Fibroblast of skin of left biceps (primary cell): ENCODE measurements around the gene MT3.

Experiments
- DNase-seq, 2 experiments: peaks; one replicate each; pipeline ENCODE4 v3.0.0-alpha.2; 2013; ENCODE audit warnings: low read depth in 2 of 2

Gene MT3

DNA sequence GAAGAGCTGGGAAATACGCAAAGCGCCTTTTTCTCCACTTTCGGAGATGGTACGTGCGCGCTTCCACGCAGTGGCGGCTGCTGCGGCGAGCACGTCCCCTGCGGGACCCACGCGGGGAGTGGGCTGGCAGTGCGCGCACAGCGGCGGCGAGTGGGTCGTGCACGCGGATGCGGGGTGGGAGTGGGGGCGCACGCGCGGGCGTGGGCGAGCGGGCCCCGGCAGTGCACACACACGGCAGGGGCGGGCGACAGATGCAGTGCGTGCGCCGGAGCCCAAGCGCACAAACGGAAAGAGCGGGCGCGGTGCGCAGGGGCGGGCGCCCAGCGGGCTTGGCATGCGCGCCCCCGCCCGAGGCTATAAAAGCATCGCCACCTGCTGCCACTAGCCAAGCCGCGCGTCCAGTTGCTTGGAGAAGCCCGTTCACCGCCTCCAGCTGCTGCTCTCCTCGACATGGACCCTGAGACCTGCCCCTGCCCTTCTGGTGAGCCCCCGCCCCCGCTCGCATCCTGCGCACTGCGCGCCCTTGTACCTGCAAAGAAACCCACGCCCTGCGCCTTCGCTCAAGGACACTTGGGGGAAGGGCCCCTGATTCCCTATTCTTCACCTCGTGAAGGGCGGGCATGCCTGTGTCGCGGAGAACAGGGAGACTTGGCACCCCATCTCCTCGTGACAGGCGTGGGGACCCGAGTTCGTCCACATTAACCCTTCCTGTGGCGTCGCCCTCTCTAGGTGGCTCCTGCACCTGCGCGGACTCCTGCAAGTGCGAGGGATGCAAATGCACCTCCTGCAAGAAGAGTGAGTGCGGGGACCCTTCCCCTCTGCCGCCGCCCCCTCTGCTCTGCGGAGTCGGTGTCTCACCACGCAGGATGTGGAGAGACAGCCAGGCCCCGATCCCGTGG is at the start of gene MT3:
Gene MT3, plus strand, starts transcription at position 388 of the 899 bp plus-strand sequence. Its CDS starts 63 bp downstream, at position 451.
- DNase-seq = no peak

DNA sequence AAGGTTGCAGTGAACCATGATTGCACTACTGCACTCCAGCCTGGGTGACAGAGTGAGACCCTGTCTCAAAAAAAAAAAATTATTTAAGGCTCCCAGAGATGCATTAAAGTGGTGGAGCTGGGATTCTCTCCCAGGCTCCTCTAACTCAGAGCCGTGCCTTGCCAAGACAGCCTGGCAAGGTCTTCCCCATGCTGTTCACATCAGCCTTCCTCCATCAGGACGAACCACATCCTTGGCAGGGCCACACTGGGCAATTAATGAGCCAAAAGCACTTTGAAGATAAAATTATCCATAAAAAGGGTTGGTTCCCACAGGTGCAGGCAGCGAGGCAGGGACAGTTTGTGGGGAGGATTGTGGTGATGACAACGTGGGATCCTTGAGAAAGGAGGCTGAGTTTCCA is 49.7 kb upstream of the MT3 start:
- no peak for DNase-seq

DNA sequence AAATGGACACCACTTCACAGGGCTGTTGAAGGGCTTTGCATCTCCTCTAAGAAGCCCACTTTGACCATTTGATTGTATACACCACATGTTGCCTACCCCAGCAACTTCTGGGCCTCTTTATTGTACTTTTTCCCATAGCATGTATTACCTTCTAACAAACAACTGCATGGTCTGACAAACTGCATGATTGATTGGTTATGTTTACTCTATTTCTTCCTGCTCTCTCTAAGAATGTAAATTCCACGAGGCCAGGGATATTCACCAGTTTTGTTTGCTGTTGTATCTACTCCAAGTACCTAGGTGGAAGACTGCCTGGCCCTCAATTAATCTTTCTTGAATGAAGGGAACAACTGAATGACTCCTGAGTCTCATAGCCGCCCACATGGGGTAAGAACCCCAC is 47.3 kb upstream of the MT3 start:
- DNase-seq = no peak

DNA sequence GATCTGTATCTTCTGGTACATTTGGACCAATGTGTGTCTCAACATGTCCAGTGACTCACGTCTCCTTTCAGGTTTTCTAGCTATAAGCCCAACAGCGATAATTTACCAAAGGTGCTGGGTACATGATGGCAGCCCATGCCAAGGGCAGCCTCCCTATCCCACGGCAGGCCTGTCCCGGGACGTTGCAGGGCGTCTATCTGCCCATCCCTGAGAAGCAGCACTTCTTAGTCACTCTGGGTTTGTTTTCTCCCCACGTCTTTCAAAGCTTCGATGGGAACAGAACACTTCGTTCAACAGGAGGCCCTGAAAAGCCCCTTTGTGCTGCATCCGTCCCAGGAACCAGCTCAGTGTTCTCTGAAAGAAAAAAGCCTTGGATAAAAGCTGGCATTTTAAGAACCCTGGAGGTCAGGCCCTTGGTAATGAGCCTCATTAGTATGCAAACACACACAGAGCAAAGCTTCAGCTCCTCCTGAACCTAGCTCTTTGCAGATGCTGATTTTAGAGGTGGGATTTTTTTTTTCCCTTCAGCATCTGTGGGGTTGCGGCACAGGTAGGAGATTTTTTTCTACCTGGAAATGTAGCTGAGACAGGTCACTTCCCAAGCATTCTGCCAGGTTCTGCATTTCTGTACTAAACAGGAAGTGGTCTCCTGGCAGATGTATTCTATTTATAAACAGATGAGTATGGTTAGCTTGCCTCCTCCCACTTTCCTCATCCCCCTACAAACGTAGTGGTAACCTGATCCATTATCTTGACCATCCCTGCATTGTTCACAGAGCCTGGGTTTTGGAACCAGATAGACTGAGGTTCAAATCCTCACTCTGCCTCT is 42.0 kb upstream of the MT3 start:
- peak in 1 of 2 experiments; percentile 23 for DNase-seq

DNA sequence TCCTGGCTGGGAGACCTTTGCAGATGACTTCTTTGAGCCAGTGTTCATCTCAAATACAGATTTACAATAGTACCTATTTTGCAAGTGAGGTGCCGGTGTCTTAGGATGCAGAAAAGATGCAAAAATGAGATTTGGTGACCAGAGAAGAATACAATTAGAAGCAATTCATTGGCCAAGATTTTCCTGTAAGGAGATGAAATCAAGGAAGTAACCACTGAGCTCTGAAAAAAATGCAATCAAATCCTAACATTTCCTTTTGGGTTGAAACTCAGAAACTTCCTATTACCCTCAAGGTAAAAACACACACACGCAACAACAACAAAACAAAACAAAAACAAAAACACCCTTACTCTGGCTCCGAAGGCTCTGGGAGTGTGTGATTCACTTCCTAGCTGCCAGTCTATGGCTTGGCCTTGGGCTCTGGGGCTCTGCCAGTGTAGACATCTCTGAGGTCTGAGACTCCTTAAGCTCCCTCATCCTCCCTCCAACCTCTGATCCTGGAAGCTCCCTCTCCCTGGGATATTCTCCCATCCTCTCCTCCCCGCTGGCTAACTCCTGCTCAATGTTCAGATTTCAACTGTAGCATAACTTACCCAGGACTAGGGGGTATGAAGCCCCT is 41.3 kb upstream of the MT3 start:
- no peak for DNase-seq

DNA sequence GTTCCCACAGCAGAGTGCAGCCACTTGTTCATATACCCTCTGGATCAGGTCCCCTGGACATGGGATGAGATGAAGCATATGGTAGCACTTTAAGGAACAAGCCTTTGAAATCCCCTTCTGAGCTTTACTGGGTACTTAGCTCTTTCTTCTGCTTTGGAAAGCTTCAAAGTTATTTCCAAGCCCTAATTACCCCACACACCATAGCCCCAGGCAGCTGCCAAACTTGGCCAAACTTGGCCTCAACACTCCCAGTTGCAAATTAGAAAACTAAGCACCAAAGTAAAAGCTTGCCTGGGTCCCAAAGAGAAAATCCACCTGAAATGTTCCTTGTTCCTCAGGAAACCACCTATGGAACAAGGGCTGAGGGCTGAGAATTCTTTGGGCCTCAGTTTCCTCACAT is 40.2 kb upstream of the MT3 start:
- no peak for DNase-seq

DNA sequence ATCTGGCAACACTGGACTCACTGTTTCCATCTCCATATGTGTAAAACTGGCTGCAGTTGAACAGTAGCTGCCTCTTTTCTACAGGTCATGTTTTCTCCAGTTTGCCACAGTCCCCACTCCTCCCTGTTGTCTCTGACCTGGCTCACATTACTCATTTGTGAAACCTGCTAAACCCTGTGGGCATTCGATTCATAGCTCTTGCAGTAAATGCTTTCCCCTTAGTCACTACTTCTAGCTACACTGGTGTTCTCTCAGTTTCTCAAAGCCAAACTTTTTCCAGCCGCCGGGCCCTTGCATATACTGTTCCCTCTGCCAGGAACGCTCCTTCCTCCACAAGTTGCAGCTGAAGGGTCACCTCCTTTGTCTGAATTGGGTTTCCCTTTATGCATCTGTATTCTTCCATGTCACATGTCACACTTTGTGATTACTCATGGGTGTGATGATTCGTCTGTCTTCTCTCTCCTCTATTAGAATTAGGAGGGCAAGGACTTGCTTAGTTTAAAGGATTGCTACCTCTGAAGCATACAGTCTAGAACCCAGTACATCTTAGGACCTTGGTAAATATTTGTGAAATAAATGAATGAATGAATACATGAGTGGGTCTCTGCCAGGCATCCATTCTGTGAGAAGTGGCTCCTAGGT is 39.5 kb upstream of the MT3 start:
- no peak for DNase-seq

DNA sequence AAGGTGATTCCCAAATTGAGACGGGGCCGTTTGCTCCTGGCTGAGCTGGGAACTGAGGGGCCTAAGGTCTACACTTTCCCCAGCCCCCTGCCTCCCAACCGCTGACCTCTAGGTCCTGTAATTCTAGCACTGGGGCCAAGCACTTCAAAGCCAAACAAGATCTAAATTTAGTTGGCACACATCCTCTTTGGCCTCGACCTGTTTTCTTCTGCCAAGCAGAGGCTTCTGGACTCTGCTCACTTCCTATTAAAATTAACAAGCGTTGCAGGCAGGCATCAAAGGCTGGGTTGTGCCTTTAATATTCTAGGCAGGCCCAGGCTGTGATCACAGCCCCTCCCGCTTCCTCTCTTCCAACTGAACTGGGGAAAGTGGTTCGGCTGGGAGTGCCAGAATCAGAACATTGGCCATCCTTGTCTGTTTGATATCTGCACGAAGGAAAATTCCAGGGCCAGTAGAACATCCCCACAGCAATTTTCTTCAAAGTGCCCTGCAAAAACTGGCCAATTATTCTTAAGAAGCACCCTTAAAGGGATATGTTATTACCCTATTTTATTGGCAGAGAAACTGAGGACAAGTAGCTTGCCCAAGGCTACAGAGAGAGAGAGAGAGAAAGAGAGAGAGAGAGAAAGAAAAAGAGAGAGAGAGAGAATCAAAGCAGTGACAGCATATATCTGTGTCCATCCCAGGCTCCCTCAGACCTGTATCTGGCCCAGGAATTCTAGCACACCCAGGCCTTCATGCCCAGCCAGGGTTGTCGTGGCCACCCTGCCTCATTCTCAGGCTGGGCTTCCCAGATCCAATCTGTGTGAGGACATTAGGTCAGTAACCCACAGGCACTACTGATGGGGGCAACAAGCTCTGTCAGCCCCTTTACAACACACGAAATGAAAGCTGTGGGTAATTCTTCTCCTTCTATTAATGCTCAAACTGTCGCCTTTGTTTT is 37.3 kb upstream of the MT3 start:
- no peak for DNase-seq

DNA sequence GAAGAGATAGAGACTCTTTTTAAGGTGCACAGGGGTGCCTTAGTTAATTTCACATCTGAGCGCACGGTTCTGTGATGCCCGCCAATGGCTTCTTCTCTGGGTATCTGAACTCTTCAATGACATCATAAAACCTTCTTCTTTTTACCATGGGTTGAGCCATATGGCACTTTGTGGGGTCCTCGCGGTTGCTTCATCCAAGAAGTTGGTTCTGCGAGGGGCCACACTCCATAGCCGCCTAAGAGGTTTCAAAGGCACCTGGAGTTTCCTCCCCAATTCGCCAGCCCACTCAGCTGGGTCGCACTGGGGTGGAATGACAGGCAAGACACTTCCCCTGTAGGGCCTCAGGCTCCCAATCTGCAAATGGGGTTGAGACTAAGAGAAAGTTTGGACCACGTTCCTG is 34.9 kb upstream of the MT3 start:
- DNase-seq = no peak

DNA sequence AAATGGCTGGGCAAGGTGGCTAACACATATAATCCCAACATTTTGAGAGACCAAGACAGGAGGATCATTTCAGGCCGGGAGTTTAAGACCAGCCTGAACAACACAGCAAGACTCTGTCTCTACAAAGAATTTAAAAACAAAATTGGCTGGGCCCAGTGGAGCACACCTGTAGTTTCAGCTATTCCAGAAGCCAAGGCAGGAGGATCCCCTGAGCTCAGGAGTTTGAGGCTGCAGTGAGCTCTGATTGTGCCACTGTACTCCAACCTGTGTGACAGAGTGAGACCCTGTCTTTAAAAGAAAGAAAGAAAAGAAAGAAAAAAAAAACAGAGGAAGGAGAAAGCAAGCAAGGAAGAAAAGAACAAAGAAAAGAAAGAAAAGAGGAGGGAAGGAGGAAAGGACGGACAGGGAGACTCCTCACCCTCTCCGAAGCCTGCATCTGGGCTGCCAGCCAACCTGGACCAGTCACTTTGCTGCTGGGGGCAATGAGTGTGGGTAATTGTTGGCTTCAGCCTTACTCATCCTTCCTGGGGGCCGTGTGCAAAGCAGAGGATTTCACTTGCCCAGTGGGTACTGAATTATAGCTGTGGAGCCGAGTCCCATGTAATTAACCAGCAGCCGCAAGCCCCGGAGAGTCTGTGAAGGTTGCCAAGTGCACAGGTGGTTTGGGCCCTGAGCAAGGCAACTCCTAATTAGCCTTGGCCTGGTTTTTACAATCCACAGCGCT is 31.1 kb upstream of the MT3 start:
- peak; percentile 6 to 11 for DNase-seq

DNA sequence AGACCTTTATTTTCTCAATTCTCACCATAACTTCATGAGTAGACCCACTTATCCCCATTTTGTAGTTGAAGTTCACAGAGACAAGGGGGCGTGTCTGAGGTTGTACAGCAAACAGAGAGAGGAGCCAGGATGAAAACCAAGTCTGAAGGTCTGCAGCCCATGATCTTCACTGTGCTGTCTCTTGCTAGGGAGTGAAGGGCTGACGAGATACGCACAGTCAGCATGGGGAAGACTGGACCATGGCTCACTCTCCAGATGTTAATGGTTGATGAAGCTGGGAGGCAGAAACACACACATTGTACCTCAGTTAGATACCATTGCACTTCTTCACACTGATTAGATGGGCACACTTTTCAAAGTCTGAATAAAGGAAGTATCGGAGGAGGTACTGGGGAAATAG is 30.2 kb upstream of the MT3 start:
- DNase-seq = no peak

DNA sequence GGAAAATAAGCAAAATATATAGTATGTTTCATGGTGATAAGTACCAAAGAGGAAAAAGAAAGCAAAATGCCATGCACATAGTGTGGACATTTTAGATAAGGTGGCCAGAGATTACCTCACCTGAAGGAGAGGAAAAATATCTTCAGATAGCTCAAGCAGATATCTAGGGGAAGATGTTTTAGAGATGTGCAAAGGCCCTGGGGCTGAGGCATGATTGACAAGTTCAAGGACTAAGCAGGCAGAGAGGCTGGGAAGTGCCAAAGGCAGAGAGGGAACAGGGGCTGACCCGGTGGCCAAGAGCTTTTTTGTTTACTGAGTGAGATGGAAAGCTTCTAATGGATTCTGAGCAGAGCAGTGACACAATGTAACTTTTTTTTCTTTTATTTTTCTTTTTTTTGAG is 28.9 kb upstream of the MT3 start:
- DNase-seq = no peak

DNA sequence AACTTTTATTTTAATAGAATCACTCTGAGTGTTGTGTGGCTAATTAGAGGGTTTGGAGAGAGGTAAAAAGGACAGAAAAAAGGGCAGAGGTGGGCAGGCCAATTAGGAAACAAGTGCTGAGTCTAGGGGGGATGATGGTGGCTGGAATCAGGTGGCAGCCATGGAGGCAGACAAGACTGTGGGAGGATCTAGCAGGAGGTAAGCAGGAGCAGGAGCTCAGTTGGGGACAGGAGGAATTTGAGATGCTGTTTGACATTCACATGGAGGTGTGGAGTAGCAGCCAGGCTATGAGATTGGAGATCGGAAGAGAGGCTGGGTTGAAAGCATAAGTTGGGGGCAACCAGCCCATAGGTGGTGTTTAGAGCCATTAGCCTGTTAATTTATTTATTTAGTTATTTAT is 28.2 kb upstream of the MT3 start:
- DNase-seq = no peak

DNA sequence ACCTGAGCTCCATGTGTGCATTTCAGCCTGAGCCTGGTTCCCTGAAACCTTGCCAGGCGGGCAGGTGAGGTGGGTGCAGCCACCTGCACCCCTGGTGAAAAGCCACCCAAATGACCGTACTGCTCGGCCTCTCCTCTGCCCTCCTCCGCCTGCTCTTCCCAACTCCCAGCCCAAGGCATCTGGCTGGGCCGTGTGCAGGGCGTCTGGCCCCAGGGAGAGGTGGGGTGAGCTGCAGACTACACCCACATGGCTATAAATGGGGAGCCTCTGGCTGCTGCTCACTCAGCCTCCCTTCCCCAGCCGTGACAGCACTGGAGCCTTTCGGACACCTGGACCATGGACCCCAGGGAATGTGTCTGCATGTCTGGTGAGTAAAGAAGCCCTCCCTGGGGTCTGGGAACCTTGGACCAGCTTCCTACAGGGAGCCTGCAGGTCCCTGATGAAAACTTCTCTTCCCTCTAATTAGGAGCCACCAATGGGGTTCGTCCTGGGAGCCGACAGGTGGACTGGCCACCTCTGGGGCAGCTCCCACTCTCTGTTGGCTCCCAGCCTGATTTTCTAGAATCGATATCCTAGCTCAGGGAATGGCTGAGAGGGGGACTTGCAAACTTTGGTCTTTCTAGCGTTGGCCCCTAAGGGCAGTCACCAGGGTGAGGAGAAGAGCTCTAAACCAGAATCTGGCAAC is 24.4 kb upstream of the MT3 start, which contains the start of gene MT4:
Gene MT4, plus strand, starts transcription at position 281 of the 685 bp plus-strand sequence. Its CDS starts 56 bp downstream, at position 337.
- DNase-seq = no peak

DNA sequence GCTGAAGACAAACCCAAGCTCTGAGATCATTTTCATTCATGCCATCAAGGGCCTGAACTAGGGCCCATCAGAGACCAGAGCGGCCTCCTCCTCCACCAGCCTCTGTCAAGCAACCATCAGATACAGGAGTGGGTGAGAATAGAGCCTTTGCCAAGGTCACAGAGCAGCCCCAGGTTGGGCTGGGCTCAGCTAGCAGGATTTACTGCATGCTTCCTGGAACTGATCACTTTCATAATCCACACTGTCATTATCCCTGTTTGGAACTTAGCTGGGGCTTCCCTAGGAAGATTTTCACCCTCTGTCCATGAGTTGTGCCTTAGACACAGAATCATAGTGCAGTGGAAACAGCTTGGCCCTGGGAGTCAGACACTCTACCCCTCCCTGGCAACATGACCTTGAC is 19.4 kb upstream of the MT3 start:
- DNase-seq = no peak

DNA sequence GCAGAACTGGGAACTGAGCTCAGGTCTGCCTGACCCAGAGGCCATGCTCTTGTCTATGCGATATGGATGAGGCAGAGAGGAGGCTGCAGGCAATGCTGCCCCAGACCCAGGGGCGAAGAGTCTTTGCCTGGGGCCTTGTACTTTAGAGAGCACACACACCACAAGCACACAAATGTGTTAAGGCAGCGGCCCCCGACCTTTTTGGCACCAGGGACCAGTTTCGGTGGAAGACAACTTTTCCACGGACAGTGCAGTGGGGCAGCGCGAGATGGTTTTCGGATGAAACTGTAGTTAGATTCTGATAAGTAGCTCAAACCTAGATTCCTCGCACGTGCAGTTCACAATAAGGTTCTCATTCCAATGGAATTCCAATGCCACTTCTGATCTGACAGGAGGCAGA is 17.8 kb upstream of the MT3 start:
- DNase-seq = no peak

DNA sequence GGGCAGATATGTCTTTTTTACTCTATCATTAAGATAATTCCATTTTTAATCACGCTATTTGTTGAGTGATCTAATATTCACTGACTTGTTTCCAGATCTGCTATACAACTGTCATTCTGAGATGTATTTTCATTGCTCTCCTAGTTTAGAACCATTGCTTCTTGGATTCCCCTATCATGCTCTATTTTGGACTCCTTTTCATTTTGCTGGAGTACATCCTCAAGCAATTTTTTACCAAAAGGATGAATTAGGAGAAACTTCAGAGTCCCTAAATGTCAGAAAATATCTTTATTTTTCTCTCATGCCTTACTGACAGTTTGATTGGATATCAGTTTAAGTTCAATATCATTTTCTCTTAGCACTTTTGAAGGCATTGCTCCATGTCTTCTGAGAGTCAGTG is 14.7 kb upstream of the MT3 start:
- no peak for DNase-seq

DNA sequence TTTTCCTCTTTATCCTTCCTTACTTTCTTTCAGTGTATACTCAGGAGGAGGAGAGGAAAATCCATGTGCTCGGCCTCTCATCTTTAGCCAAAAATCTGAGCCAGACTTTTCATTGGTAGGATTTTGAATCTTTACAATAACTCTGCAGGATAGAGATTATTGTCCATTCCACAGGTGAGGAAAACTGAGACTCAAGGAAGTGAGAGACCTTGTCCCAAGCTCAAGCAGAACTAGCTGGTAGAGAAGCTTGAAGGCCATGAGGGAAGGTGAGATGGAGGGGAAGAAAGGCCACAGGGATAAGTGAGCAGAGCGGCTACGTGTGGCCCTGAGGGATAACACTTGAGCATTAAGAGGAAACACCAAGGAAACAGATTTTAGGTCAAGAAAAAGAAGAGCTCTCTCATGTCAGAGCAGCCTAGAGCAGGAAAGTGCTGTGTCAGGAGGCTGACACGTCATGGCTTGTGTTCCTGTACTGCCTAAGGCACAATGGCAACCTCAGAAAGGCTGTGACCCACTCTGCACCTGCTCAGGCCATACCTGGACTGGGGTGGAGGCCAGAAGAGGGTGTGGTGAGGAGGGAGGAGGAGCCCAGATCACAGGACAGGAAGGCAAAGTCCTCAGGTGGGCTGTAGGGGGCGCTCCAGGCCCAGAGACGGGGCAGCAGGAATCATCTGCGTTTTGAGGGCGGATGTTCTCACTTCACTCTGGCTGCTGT is 12.6 kb upstream of the MT3 start:
- peak in 1 of 2 experiments; percentile 4 for DNase-seq

DNA sequence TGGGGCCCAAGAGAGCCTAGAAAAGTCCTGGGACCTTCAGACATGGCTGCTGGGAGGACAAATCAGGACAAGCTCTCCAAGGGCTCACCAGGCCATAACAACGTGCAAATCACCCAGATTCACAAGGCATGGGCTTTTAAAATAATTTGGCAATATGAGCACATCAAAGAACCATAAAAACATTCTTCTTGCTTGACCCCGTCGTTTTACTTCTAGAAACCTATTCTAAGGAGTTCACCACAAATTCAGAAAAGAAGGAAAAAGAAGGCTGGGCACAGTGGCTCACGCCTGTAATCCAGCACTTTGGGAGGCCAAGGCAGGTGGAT is 12.1 kb upstream of the MT3 start:
- no peak for DNase-seq
